ENCODE results near the gene COMMD4.

Gene COMMD4

GRCh38 chr15:75368689-75369239 lies 32.9 kb downstream of the COMMD4 start:
- DNase-seq (ENCODE audit: low spot score), result no peak
- H3K4me3 ChIP-seq (ENCODE audit: low read length in 2 of 2), result peak overlapping the region; percentile 71 to 91
- no peaks in the 10 kb centered on the region for H3K27me3 ChIP-seq (ENCODE audit: control insufficient read depth in 3 of 3, insufficient read depth in 3 of 3, low read depth in 1 of 3, low read length in 3 of 3)

GRCh38 chr15:75369897-75370581 lies 34.2 kb downstream of the COMMD4 start:
- H3K14ac ChIP-seq (ENCODE audit: low read length), result no peak overlapping the region
- no peaks in the 10 kb centered on the region for H3K9me3 ChIP-seq (replicated peaks in 1 of 2; ENCODE audit: control insufficient read depth in 2 of 2, insufficient read depth in 1 of 2, low read depth in 1 of 2, low read length in 2 of 2)
- no peak overlapping the region for H2AK5ac ChIP-seq (ENCODE audit: low read depth, low read length)
- no peak overlapping the region for H3K23ac ChIP-seq (ENCODE audit: low read depth, low read length, poor library complexity)
- no peak overlapping the region for H2BK120ac ChIP-seq (ENCODE audit: low read depth, low read length)
- WGBS, 2 donors (ENCODE audit: extremely low coverage in 2 of 2, insufficient read length in 2 of 2, insufficient replicate concordance in 1 of 2), result no CpG with 5 or more reads among the region's 7 CpGs
- no peak overlapping the region for H2BK15ac ChIP-seq (ENCODE audit: low read length)
- H4K91ac ChIP-seq (ENCODE audit: low read depth, low read length, poor library complexity), result no peak overlapping the region
- no peak overlapping the region for H2BK5ac ChIP-seq (ENCODE audit: low read length)
- no peak overlapping the region for H2BK12ac ChIP-seq (ENCODE audit: low read length)
- no peak overlapping the region for H4K8ac ChIP-seq (ENCODE audit: low read depth, low read length)
- DNase-seq (ENCODE audit: low spot score), result no peak
- H3K4ac ChIP-seq (ENCODE audit: low read length), result no peak overlapping the region
- H3K4me1 ChIP-seq (ENCODE audit: control insufficient read depth in 2 of 2, insufficient read depth in 1 of 2, low read depth in 1 of 2, low read length in 2 of 2), result peaks cover 7 to 8% of the 10 kb centered on the region in 2 donors
- H3K9ac ChIP-seq (ENCODE audit: low read depth, low read length, poor library complexity), result no peak overlapping the region
- no peak overlapping the region for H3K4me2 ChIP-seq (ENCODE audit: insufficient read depth, low read length, poor library complexity, severe bottlenecking)
- H3K18ac ChIP-seq (ENCODE audit: low read length), result no peak overlapping the region
- peaks cover 27 to 86% of the 10 kb centered on the region in 2 donors for H3K36me3 ChIP-seq (replicated peaks in 1 of 2; ENCODE audit: control insufficient read depth in 2 of 2, insufficient read depth in 2 of 2, low read length in 2 of 2)
- H2AFZ ChIP-seq (ENCODE audit: low read length), result no peak overlapping the region
- H3K27ac ChIP-seq (replicated peaks; ENCODE audit: low read length), result no peak overlapping the region
- peaks cover 2% of the 10 kb centered on the region for H3K79me1 ChIP-seq (ENCODE audit: low read depth, low read length)
- no peak overlapping the region for H3K4me3 ChIP-seq (ENCODE audit: low read length in 2 of 2)
- no peaks in the 10 kb centered on the region for H3K27me3 ChIP-seq (ENCODE audit: control insufficient read depth in 3 of 3, insufficient read depth in 3 of 3, low read depth in 1 of 3, low read length in 3 of 3)

More at GRCh38 chr15:75368689-75369239, 32.9 kb downstream of the COMMD4 start:
- H3K18ac ChIP-seq (ENCODE audit: low read length), result no peak overlapping the region
- no peak overlapping the region for H3K14ac ChIP-seq (ENCODE audit: low read length)
- H2AK5ac ChIP-seq (ENCODE audit: low read depth, low read length), result no peak overlapping the region
- WGBS, 2 donors (ENCODE audit: extremely low coverage in 2 of 2, insufficient read length in 2 of 2, insufficient replicate concordance in 1 of 2), result no CpG with 5 or more reads among the region's 23 CpGs
- no peak overlapping the region for H4K91ac ChIP-seq (ENCODE audit: low read depth, low read length, poor library complexity)
- no peak overlapping the region for H2BK5ac ChIP-seq (ENCODE audit: low read length)
- H3K23ac ChIP-seq (ENCODE audit: low read depth, low read length, poor library complexity), result peak overlapping the region; percentile 92
- peak overlapping the region; percentile 50 for H3K4me2 ChIP-seq (ENCODE audit: insufficient read depth, low read length, poor library complexity, severe bottlenecking)
- H3K36me3 ChIP-seq (replicated peaks in 1 of 2; ENCODE audit: control insufficient read depth in 2 of 2, insufficient read depth in 2 of 2, low read length in 2 of 2), result peaks cover 22 to 86% of the 10 kb centered on the region in 2 donors
- peak overlapping the region; percentile 92 for H2AFZ ChIP-seq (ENCODE audit: low read length)
- no peak overlapping the region for H2BK12ac ChIP-seq (ENCODE audit: low read length)
- peak overlapping the region; percentile 82 for H3K27ac ChIP-seq (replicated peaks; ENCODE audit: low read length)
- H3K79me1 ChIP-seq (ENCODE audit: low read depth, low read length), result no peaks in the 10 kb centered on the region
- no peak overlapping the region for H2BK120ac ChIP-seq (ENCODE audit: low read depth, low read length)
- no peak overlapping the region for H3K4ac ChIP-seq (ENCODE audit: low read length)
- H3K9me3 ChIP-seq (replicated peaks in 1 of 2; ENCODE audit: control insufficient read depth in 2 of 2, insufficient read depth in 1 of 2, low read depth in 1 of 2, low read length in 2 of 2), result no peaks in the 10 kb centered on the region
- H2BK15ac ChIP-seq (ENCODE audit: low read length), result no peak overlapping the region
- peaks cover 7 to 8% of the 10 kb centered on the region in 2 donors for H3K4me1 ChIP-seq (ENCODE audit: control insufficient read depth in 2 of 2, insufficient read depth in 1 of 2, low read depth in 1 of 2, low read length in 2 of 2)
- no peak overlapping the region for H4K8ac ChIP-seq (ENCODE audit: low read depth, low read length)
- peak overlapping the region; percentile 79 for H3K9ac ChIP-seq (ENCODE audit: low read depth, low read length, poor library complexity)

GRCh38 chr15:75371486-75371885 lies 35.6 kb downstream of the COMMD4 start:
- WGBS, 2 donors (ENCODE audit: extremely low coverage in 2 of 2, insufficient read length in 2 of 2, insufficient replicate concordance in 1 of 2), result no CpG with 5 or more reads among the region's 1 CpG
- no peak overlapping the region for H3K27ac ChIP-seq (replicated peaks; ENCODE audit: low read length)

GRCh38 chr15:75371901-75372688 lies 36.2 kb downstream of the COMMD4 start:
- Histone ChIP-seq H2BK12ac (ENCODE audit: low read length) (no peak overlapping the region), H3K23ac (ENCODE audit: low read depth, low read length, poor library complexity) (no peak overlapping the region), H2BK120ac (ENCODE audit: low read depth, low read length) (no peak overlapping the region), H4K8ac (ENCODE audit: low read depth, low read length) (no peak overlapping the region), H2BK5ac (ENCODE audit: low read length) (no peak overlapping the region), H3K4me1 (ENCODE audit: control insufficient read depth in 2 of 2, insufficient read depth in 1 of 2, low read depth in 1 of 2, low read length in 2 of 2) (peaks cover 7 to 8% of the 10 kb centered on the region in 2 donors), H2AK5ac (ENCODE audit: low read depth, low read length) (no peak overlapping the region), H3K4ac (ENCODE audit: low read length) (no peak overlapping the region), H3K79me1 (ENCODE audit: low read depth, low read length) (peaks cover 2% of the 10 kb centered on the region), H3K4me3 (ENCODE audit: low read length in 2 of 2) (no peak overlapping the region), H3K27ac (replicated peaks; ENCODE audit: low read length) (no peak overlapping the region), H2BK15ac (ENCODE audit: low read length) (no peak overlapping the region), H3K9ac (ENCODE audit: low read depth, low read length, poor library complexity) (no peak overlapping the region), H3K14ac (ENCODE audit: low read length) (no peak overlapping the region), H3K36me3 (replicated peaks in 1 of 2; ENCODE audit: control insufficient read depth in 2 of 2, insufficient read depth in 2 of 2, low read length in 2 of 2) (peaks cover 31 to 86% of the 10 kb centered on the region in 2 donors), H2AFZ (ENCODE audit: low read length) (no peak overlapping the region), H3K27me3 (ENCODE audit: control insufficient read depth in 3 of 3, insufficient read depth in 3 of 3, low read depth in 1 of 3, low read length in 3 of 3) (no peaks in the 10 kb centered on the region), H3K18ac (ENCODE audit: low read length) (no peak overlapping the region), H3K4me2 (ENCODE audit: insufficient read depth, low read length, poor library complexity, severe bottlenecking) (no peak overlapping the region), H3K9me3 (replicated peaks in 1 of 2; ENCODE audit: control insufficient read depth in 2 of 2, insufficient read depth in 1 of 2, low read depth in 1 of 2, low read length in 2 of 2) (no peaks in the 10 kb centered on the region), H4K91ac (ENCODE audit: low read depth, low read length, poor library complexity) (no peak overlapping the region)
- DNase-seq (ENCODE audit: low spot score), result no peak
- WGBS, 2 donors (ENCODE audit: extremely low coverage in 2 of 2, insufficient read length in 2 of 2, insufficient replicate concordance in 1 of 2), result no CpG with 5 or more reads among the region's 11 CpGs

More at GRCh38 chr15:75371486-75371885, 35.6 kb downstream of the COMMD4 start:
- Histone ChIP-seq H3K23ac (ENCODE audit: low read depth, low read length, poor library complexity) (no peak overlapping the region), H2BK12ac (ENCODE audit: low read length) (no peak overlapping the region), H3K79me1 (ENCODE audit: low read depth, low read length) (peaks cover 2% of the 10 kb centered on the region), H4K91ac (ENCODE audit: low read depth, low read length, poor library complexity) (no peak overlapping the region), H4K8ac (ENCODE audit: low read depth, low read length) (no peak overlapping the region), H3K27me3 (ENCODE audit: control insufficient read depth in 3 of 3, insufficient read depth in 3 of 3, low read depth in 1 of 3, low read length in 3 of 3) (no peaks in the 10 kb centered on the region), H3K4me3 (ENCODE audit: low read length in 2 of 2) (no peak overlapping the region), H3K36me3 (replicated peaks in 1 of 2; ENCODE audit: control insufficient read depth in 2 of 2, insufficient read depth in 2 of 2, low read length in 2 of 2) (peaks cover 32 to 86% of the 10 kb centered on the region in 2 donors), H3K4ac (ENCODE audit: low read length) (no peak overlapping the region), H2AK5ac (ENCODE audit: low read depth, low read length) (no peak overlapping the region), H3K9ac (ENCODE audit: low read depth, low read length, poor library complexity) (no peak overlapping the region), H3K14ac (ENCODE audit: low read length) (no peak overlapping the region), H3K4me1 (ENCODE audit: control insufficient read depth in 2 of 2, insufficient read depth in 1 of 2, low read depth in 1 of 2, low read length in 2 of 2) (peaks cover 7 to 8% of the 10 kb centered on the region in 2 donors), H2BK15ac (ENCODE audit: low read length) (no peak overlapping the region), H2BK5ac (ENCODE audit: low read length) (no peak overlapping the region), H2AFZ (ENCODE audit: low read length) (no peak overlapping the region), H3K4me2 (ENCODE audit: insufficient read depth, low read length, poor library complexity, severe bottlenecking) (no peak overlapping the region), H3K18ac (ENCODE audit: low read length) (no peak overlapping the region), H3K9me3 (replicated peaks in 1 of 2; ENCODE audit: control insufficient read depth in 2 of 2, insufficient read depth in 1 of 2, low read depth in 1 of 2, low read length in 2 of 2) (no peaks in the 10 kb centered on the region), H2BK120ac (ENCODE audit: low read depth, low read length) (no peak overlapping the region)
- no peak for DNase-seq (ENCODE audit: low spot score)
